K562 (cell line): Measurements from ENCODE around the gene YPEL5. TPM values are rescaled to one million over a fixed set of nuclear protein-coding genes. Genes with fewer than 3 reads are reported as not detected.
A peak's percentile ranks its signal among the peaks of the same experiment; 100 is the strongest.

Experiments
- ATF1 ChIP-seq, 2 experiments: fragments of 450-650 bp in 1 of 2; IDR thresholded peaks; 2 replicates each; pipeline ENCODE4 v1.6.1; 2016; ENCODE audit warnings: missing compliant biosample characterization in 1 of 2, missing genetic modification characterization in 1 of 2
- BRCA1 ChIP-seq, 2 experiments: fragments of 450-650 bp in 1 of 2; sonication (generic) in 1 of 2; formaldehyde crosslinking in 1 of 2; IDR thresholded peaks; 2 replicates each; pipeline versions ENCODE4 v1.5.0 to v1.6.1; 2017 to 2020; ENCODE audit warnings: mild to moderate bottlenecking in 1 of 2, missing genetic modification reagents in 1 of 2
- CEBPB ChIP-seq: fragments of 450-650 bp; IDR thresholded peaks from 2 replicates; pipeline ENCODE4 v1.6.1; 2016; ENCODE audit warnings: missing genetic modification characterization, missing compliant biosample characterization
- CREB5 ChIP-seq: fragments of 250-450 bp; sonication (Bioruptor Pico); IDR thresholded peaks from 2 replicates; pipeline ENCODE4 v1.5.0; 2020; ENCODE audit warnings: mild to moderate bottlenecking
- DIDO1 ChIP-seq: fragments of 450-650 bp; IDR thresholded peaks from 2 replicates; pipeline ENCODE4 v1.6.1; 2016; ENCODE audit warnings: low read depth, missing biosample characterization, missing genetic modification characterization
- E2F6 ChIP-seq, 2 experiments: IDR thresholded peaks; 2 replicates each; pipeline ENCODE4 v1.6.1; 2011; ENCODE audit warnings: borderline replicate concordance in 1 of 2, control low read depth in 1 of 2, low read depth in 1 of 2, low read length in 1 of 2, mild to moderate bottlenecking in 1 of 2, mixed read lengths in 1 of 2, moderate library complexity in 1 of 2; ENCODE audit not compliant: insufficient read depth in 1 of 2, insufficient read length in 1 of 2, poor library complexity in 1 of 2, severe bottlenecking in 1 of 2; ENCODE audit errors: extremely low read depth in 1 of 2
- EHMT2 ChIP-seq: fragments of 450-650 bp; IDR thresholded peaks from 2 replicates; pipeline ENCODE4 v1.6.1; 2018; ENCODE audit warnings: antibody characterized with exemption
- LCOR ChIP-seq: sonication (generic); formaldehyde crosslinking; IDR thresholded peaks from 2 replicates; pipeline ENCODE4 v1.8.0; 2022; ENCODE audit warnings: mild to moderate bottlenecking, missing genetic modification reagents
- NCOA1 ChIP-seq: fragments of 450-650 bp; IDR thresholded peaks from 2 replicates; pipeline ENCODE4 v1.6.1; 2016; ENCODE audit warnings: low read depth
- NRF1 ChIP-seq, 2 experiments: fragments of 450-650 bp; IDR thresholded peaks in 1 of 2; conservative IDR thresholded peaks in 1 of 2; 2 replicates each; pipeline ENCODE4 v1.6.1; 2014; ENCODE audit warnings: mild to moderate bottlenecking in 2 of 2
- PHF8 ChIP-seq: fragments of 200-600 bp; sonication (generic); IDR thresholded peaks from 2 replicates; pipeline ENCODE4 v1.6.1; 2012; ENCODE audit warnings: mixed run types, mild to moderate bottlenecking, inconsistent platforms, low read length, moderate library complexity, borderline replicate concordance
- SMAD1 ChIP-seq: fragments of 150-350 bp; IDR thresholded peaks from 2 replicates; pipeline ENCODE4 v1.6.1; 2014; ENCODE audit warnings: low read length, low read depth; ENCODE audit not compliant: partially characterized antibody
- SRSF7 ChIP-seq: fragments of 200-400 bp; formaldehyde crosslinking; optimal IDR thresholded peaks from 2 replicates; pipeline ENCODE3; 2017; ENCODE audit warnings: mild to moderate bottlenecking, low read depth, low read length
- TOE1 ChIP-seq, 2 experiments: fragments of 450-650 bp in 1 of 2; sonication (generic) in 1 of 2; formaldehyde crosslinking in 1 of 2; IDR thresholded peaks; 2 replicates each; pipeline versions ENCODE4 v1.7.1 to v1.8.0; 2016 to 2022; ENCODE audit warnings: borderline replicate concordance in 2 of 2, mild to moderate bottlenecking in 2 of 2, antibody characterized with exemption in 1 of 2, inconsistent platforms in 1 of 2, low read depth in 1 of 2, missing genetic modification reagents in 1 of 2, moderate library complexity in 1 of 2
- ZBTB8A ChIP-seq: fragments of 450-650 bp; IDR thresholded peaks from 2 replicates; pipeline ENCODE4 v1.6.1; 2018; ENCODE audit warnings: mild to moderate bottlenecking, moderate library complexity; ENCODE audit not compliant: partially characterized antibody
- ZNF311 ChIP-seq: fragments of 250-450 bp; sonication (Bioruptor Pico); IDR thresholded peaks from 2 replicates; pipeline ENCODE4 v1.4.0; 2020; ENCODE audit warnings: mild to moderate bottlenecking, moderate library complexity
- ZNF444 ChIP-seq: fragments of 250-450 bp; sonication (Bioruptor Pico); IDR thresholded peaks from 2 replicates; pipeline ENCODE4 v1.4.0; 2020; ENCODE audit warnings: mild to moderate bottlenecking, moderate library complexity
- ZNF592 ChIP-seq: fragments of 450-650 bp; IDR thresholded peaks from 2 replicates; pipeline ENCODE4 v1.6.1; 2017; ENCODE audit warnings: antibody characterized with exemption, mild to moderate bottlenecking
- polyA plus RNA-seq, 8 experiments: library from polyadenylated mRNA; depleted of rRNA in 4 of 8; stranded (reverse) in 5 of 8; unstranded in 3 of 8; fragments of >200 nt; fragmentation: Nextera tagmentation in 2 of 8; fragmentation: Illumina TruSeq in 1 of 8; extraction: Ambion mirVana in 2 of 8; extraction: Trizol in 1 of 8; gene quantifications; 2 replicates each; pipeline versions ENCODE4 v1.2.1 to v1.2.3, GENCODE V29; 2011 to 2014; ENCODE audit warnings: inconsistent platforms in 1 of 8, missing spikeins in 1 of 8
- total RNA-seq, 7 experiments: library from RNA; depleted of rRNA in 6 of 7; stranded (reverse); fragments of >200 nt in 6 of 7; fragmentation: Illumina TruSeq in 2 of 7; extraction: Trizol in 2 of 7; gene quantifications; 2 replicates each; pipeline versions ENCODE4 v1.2.1 to v1.2.3, GENCODE V29; 2011 to 2021; ENCODE audit warnings: low replicate concordance in 1 of 7

The YPEL5 gene
- total and polyA plus RNA-seq, 9 of the 15 experiments (the other 6 are each of a cell fraction or from before 2014, with no cell fraction given) = 5.4 to 34.4 (median 12.3) TPM

GRCh38 chr2:30147715-30148610, 1.2 kb downstream of the YPEL5 start (continued):
- TF ChIP-seq ZBTB8A = no peak
- TF ChIP-seq ATF1 (CRISPR knock-in tag; IDR thresholded peaks at IDR 0.05) = no peak
- TF ChIP-seq ATF1 (tag; IDR thresholded peaks at IDR 0.05) = peak; percentile 8; the same call in 1 of the 2 replicates
- no peak for TF ChIP-seq BRCA1 (IDR thresholded peaks at IDR 0.05)
- TF ChIP-seq BRCA1 (CRISPR knock-in tag; IDR thresholded peaks at IDR 0.05) = no peak
- no peak for TF ChIP-seq EHMT2
- no peak for TF ChIP-seq LCOR
- TF ChIP-seq ZNF444 (CRISPR knock-in tag) = no peak
- no peak for TF ChIP-seq SMAD1
- TF ChIP-seq SRSF7 = no peak
- no peak for TF ChIP-seq CREB5 (CRISPR knock-in tag)
- peak; percentile 51 to 88 for TF ChIP-seq E2F6 (IDR thresholded peaks at IDR 0.05; ENCODE audit: borderline replicate concordance in 1 of 2, extremely low read depth in 1 of 2, insufficient read depth in 1 of 2, insufficient read length in 1 of 2, low read depth in 1 of 2, low read length in 1 of 2, poor library complexity in 1 of 2, severe bottlenecking in 1 of 2)
- TF ChIP-seq DIDO1 (tag) = no peak
- TF ChIP-seq NCOA1 = no peak
- TF ChIP-seq ZNF592 = no peak
- TF ChIP-seq NRF1 (conservative IDR thresholded peaks at IDR 0.05 in 1 of 2, IDR thresholded peaks at IDR 0.05 in 1 of 2) = no peak
- no peak for TF ChIP-seq ZNF311 (CRISPR knock-in tag)
- TF ChIP-seq CEBPB (tag) = no peak
- TF ChIP-seq PHF8 = no peak
- peak; percentile 34; the same call in 1 of the 2 replicates for TF ChIP-seq TOE1 (IDR thresholded peaks at IDR 0.05; ENCODE audit: borderline replicate concordance)
- no peak for TF ChIP-seq TOE1 (CRISPR knock-in tag; IDR thresholded peaks at IDR 0.05; ENCODE audit: borderline replicate concordance, low read depth)
